Daoy (cell line): ENCODE data around the gene PRDM4. TPM values are rescaled to one million over a fixed set of nuclear protein-coding genes. Genes with fewer than 3 reads are reported as not detected.
A peak's percentile ranks its signal among the peaks of the same experiment; 100 is the strongest.

Experiments used
- DNase-seq: peaks from one replicate; pipeline ENCODE4 v3.0.0-alpha.2; 2015; ENCODE audit warnings: low read depth
- total RNA-seq: library from RNA; depleted of rRNA; stranded (reverse); fragments of >200 nt; shearing (Covaris generic); gene quantifications from 2 replicates; pipeline ENCODE4 v1.2.3, GENCODE V29; 2014; rRNA removed

The PRDM4 gene
- total RNA-seq = 39.9 and 43.2 TPM in 2 replicates

GRCh38 chr12:107760809-107761501 is at the start of gene PRDM4:
Gene PRDM4 (minus strand): TSS chr12:107761137. CDS start chr12:107760515, 622 bp downstream.
- peak; percentile 99 for DNase-seq

GRCh38 chr12:107807471-107808150 is 46.7 kb upstream of the PRDM4 start:
- no peak for DNase-seq

GRCh38 chr12:107805488-107806180 is 44.7 kb upstream of the PRDM4 start:
- DNase-seq = no peak

GRCh38 chr12:107803092-107803491 is 42.2 kb upstream of the PRDM4 start:
- no peak for DNase-seq

GRCh38 chr12:107801150-107801549 is 40.2 kb upstream of the PRDM4 start:
- DNase-seq = peak; percentile 32

- no peak for DNase-seq
These were observed 37.6 kb upstream of the PRDM4 start for GRCh38 chr12:107798580-107798979.

- peak; percentile 16 for DNase-seq
These were observed 33.5 kb upstream of the PRDM4 start for GRCh38 chr12:107794451-107794850.

GRCh38 chr12:107791465-107792089 is 30.6 kb upstream of the PRDM4 start:
- no peak for DNase-seq

- no peak for DNase-seq
These were observed 27.9 kb upstream of the PRDM4 start for GRCh38 chr12:107788690-107789458.

GRCh38 chr12:107788281-107788680 is 27.3 kb upstream of the PRDM4 start:
- no peak for DNase-seq

GRCh38 chr12:107783406-107784376 is 22.8 kb upstream of the PRDM4 start:
- DNase-seq = no peak

- DNase-seq = no peak
These were observed 21.1 kb upstream of the PRDM4 start for GRCh38 chr12:107782067-107782466.

- DNase-seq = no peak
These were observed 19.4 kb upstream of the PRDM4 start for GRCh38 chr12:107780298-107780697.

GRCh38 chr12:107779077-107779831 is 18.3 kb upstream of the PRDM4 start:
- DNase-seq = no peak

- DNase-seq = peak; percentile 37
These were observed 17.6 kb upstream of the PRDM4 start for GRCh38 chr12:107778383-107779025.

- DNase-seq = no peak
These were observed 15.2 kb upstream of the PRDM4 start for GRCh38 chr12:107776171-107776570.

- DNase-seq = peak; percentile 24
These were observed 14.3 kb upstream of the PRDM4 start for GRCh38 chr12:107775093-107775721.

- DNase-seq = no peak
These were observed 13.6 kb upstream of the PRDM4 start, which contains the start of gene ASCL4 for GRCh38 chr12:107774349-107775029. Gene ASCL4 (plus strand): TSS chr12:107774704. CDS start chr12:107775219, 515 bp downstream.
